ENCODE measurements around the gene JUND. TPM values are rescaled to one million over a fixed set of nuclear protein-coding genes. Genes with fewer than 3 reads are reported as not detected.

The JUND gene
- polyA plus RNA-seq, 3 donors = 22.5 to 1,792 (median 86.9) TPM

DNA sequence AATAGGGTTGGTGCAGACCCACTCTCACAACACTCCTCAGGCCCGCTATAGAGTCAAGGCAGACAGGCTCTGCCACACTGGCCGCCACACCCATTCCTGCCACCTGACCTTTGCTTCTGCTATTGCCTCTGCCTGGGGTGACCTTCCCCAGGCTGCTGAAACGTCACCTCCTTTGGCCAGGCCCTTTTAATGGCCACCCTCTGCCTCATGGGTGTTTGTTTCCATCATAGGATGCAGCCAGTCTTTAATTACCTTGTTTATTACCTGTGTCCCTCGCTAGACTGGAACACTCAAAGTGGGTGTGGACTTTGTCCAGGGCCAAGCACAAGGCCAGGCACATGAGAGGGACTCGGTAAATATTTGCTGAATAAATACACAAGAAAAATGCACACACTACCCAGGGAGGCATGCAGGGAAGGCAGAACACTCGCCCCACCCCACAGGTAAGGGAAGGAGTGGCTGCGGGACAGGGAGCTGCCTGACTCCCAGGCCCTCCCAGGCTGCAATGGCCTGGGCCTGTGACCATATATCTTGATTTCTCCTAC, 38.2 kb upstream of the JUND start:
- Mint-ChIP-seq H3K9me3 (no peaks in the 10 kb centered on the region), H3K27ac (peak overlapping the region; percentile 89 to 95 (median 92)), H3K4me3 (peak overlapping the region; percentile 38 to 59), H3K4me1 (peaks cover 68% of the 10 kb centered on the region), H3K36me3 (peaks cover 4 to 13% of the 10 kb centered on the region in 2 donors), H3K27me3 (ENCODE audit: low read depth in 3 of 3) (no peaks in the 10 kb centered on the region)
- peak overlapping the region; percentile 88 to 89 for H3K27ac ChIP-seq (ENCODE audit: low read depth in 1 of 2, low read length in 2 of 2)
- peak; percentile 72 to 75 (median 73) for DNase-seq
- peaks cover 67 to 73% of the 10 kb centered on the region in 2 donors for H3K4me1 ChIP-seq (ENCODE audit: control insufficient read depth in 1 of 2, insufficient read depth in 2 of 2, low read length in 2 of 2)
- H4K20me1 ChIP-seq (ENCODE audit: insufficient read depth, low read length) = no peaks in the 10 kb centered on the region
- WGBS (ENCODE audit: insufficient coverage) = 48% methylated on average over 4 of the region's 7 CpGs
- peak overlapping the region; percentile 5 for H3K9ac ChIP-seq (ENCODE audit: insufficient read depth, low read length, poor library complexity, severe bottlenecking)
- H3K79me2 ChIP-seq (ENCODE audit: insufficient read depth, low read length) = peaks cover 73% of the 10 kb centered on the region
- intact Hi-C loops (cut with micrococcal nuclease) = loop anchor here (2.0 to 5.0 kb wide), 3 partner anchors 13 to 127 kb away; partner anchors contain the start of gene MPV17L2 (in 1 of the 2)
- peaks cover 0 to under 1% of the 10 kb centered on the region in 2 donors for H3K36me3 ChIP-seq (replicated peaks in 1 of 2; ENCODE audit: control insufficient read depth in 1 of 2, insufficient read depth in 2 of 2, low read length in 2 of 2)
- no peaks in the 10 kb centered on the region for H3K9me3 ChIP-seq (replicated peaks in 1 of 2; ENCODE audit: control insufficient read depth in 1 of 2, insufficient read depth in 1 of 2, low read length in 2 of 2)
- no peak overlapping the region for H3K4me3 ChIP-seq (replicated peaks in 1 of 3; ENCODE audit: low read depth in 2 of 3, low read length in 3 of 3)
- H3K4me2 ChIP-seq (replicated peaks; ENCODE audit: extremely low read depth, low read length, poor library complexity, severe bottlenecking) = peak overlapping the region; percentile 25
- no peak overlapping the region for H2AFZ ChIP-seq (ENCODE audit: insufficient read depth, low read depth, low read length, poor library complexity, severe bottlenecking)
- H3K27me3 ChIP-seq (ENCODE audit: control insufficient read depth in 2 of 2, insufficient read depth in 2 of 2, low read length in 2 of 2) = no peaks in the 10 kb centered on the region
- TF ChIP-seq, protein P1, sequence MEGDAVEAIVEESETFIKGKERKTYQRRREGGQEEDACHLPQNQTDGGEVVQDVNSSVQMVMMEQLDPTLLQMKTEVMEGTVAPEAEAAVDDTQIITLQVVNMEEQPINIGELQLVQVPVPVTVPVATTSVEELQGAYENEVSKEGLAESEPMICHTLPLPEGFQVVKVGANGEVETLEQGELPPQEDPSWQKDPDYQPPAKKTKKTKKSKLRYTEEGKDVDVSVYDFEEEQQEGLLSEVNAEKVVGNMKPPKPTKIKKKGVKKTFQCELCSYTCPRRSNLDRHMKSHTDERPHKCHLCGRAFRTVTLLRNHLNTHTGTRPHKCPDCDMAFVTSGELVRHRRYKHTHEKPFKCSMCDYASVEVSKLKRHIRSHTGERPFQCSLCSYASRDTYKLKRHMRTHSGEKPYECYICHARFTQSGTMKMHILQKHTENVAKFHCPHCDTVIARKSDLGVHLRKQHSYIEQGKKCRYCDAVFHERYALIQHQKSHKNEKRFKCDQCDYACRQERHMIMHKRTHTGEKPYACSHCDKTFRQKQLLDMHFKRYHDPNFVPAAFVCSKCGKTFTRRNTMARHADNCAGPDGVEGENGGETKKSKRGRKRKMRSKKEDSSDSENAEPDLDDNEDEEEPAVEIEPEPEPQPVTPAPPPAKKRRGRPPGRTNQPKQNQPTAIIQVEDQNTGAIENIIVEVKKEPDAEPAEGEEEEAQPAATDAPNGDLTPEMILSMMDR (IDR thresholded peaks at IDR 0.05) = no peak

DNA sequence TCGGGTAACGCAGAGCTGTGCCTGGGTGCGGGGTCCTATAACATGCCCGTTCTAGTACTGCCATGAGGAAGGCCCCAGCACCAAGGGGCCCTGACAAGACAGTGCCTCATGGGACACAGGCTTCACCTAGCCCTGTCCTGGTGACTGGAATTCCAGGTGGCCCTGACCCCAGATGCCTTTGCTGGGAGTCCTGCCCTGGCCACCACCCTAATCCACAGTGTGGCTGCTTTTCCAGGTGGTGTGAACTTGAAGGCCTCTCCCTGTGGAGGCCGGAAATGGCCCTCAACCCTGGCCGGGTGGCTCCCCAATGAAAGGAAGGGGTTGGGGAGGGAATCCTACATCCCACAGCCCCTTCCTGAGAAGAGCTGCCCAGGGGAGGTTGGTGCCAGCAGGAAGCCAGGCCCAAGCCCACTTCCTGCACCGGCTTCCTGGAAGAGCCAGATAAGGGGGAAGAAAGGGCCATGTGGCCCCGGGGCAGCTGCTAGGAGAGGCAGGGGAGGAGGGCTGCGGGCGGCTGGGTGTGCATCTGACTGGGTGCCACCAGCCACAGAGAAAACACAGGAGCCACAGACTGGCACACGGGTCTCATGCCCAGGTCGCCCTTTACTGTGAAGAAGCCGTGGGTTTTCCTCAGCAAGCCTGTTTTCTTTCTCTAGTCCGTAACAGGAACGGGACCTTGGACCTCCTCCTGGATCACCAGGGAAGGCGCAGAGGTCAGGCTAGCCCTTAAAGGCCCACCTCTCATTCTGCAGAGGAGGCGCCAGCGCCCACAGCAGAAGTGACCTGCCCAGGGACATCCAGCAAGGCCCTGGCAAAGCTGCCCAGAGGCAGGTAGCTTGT, 36.8 kb upstream of the JUND start:
- Mint-ChIP-seq H3K4me1 (peaks cover 59% of the 10 kb centered on the region), H3K36me3 (peaks cover 14 to 28% of the 10 kb centered on the region in 2 donors), H3K9me3 (no peaks in the 10 kb centered on the region), H3K27me3 (ENCODE audit: low read depth in 3 of 3) (no peaks in the 10 kb centered on the region), H3K4me3 (peak overlapping the region; percentile 16 to 77), H3K27ac (peak overlapping the region; percentile 89 to 95 (median 92))
- Histone ChIP-seq H3K4me2 (replicated peaks; ENCODE audit: extremely low read depth, low read length, poor library complexity, severe bottlenecking) (peak overlapping the region; percentile 46), H3K9ac (ENCODE audit: insufficient read depth, low read length, poor library complexity, severe bottlenecking) (peak overlapping the region; percentile 60), H3K27me3 (ENCODE audit: control insufficient read depth in 2 of 2, insufficient read depth in 2 of 2, low read length in 2 of 2) (no peaks in the 10 kb centered on the region), H4K20me1 (ENCODE audit: insufficient read depth, low read length) (no peaks in the 10 kb centered on the region), H3K4me3 (replicated peaks in 1 of 3; ENCODE audit: low read depth in 2 of 3, low read length in 3 of 3) (peak overlapping the region in 1 of 3 experiments; percentile 48), H3K27ac (ENCODE audit: low read depth in 1 of 2, low read length in 2 of 2) (peak overlapping the region; percentile 78 to 88), H3K79me2 (ENCODE audit: insufficient read depth, low read length) (peaks cover 86% of the 10 kb centered on the region), H3K9me3 (replicated peaks in 1 of 2; ENCODE audit: control insufficient read depth in 1 of 2, insufficient read depth in 1 of 2, low read length in 2 of 2) (no peaks in the 10 kb centered on the region), H3K4me1 (ENCODE audit: control insufficient read depth in 1 of 2, insufficient read depth in 2 of 2, low read length in 2 of 2) (peaks cover 58 to 63% of the 10 kb centered on the region in 2 donors), H3K36me3 (replicated peaks in 1 of 2; ENCODE audit: control insufficient read depth in 1 of 2, insufficient read depth in 2 of 2, low read length in 2 of 2) (peaks cover 9 to 15% of the 10 kb centered on the region in 2 donors), H2AFZ (ENCODE audit: insufficient read depth, low read depth, low read length, poor library complexity, severe bottlenecking) (peak overlapping the region; percentile 75)
- TF ChIP-seq, protein P1 (IDR thresholded peaks at IDR 0.05) = no peak
- 12% methylated on average over 16 of the region's 18 CpGs for WGBS (ENCODE audit: insufficient coverage)
- intact Hi-C loops (cut with micrococcal nuclease) = loop anchor here in 1 of 2 donors (2.0 kb wide), 1 partner anchor 13 kb away; no protein-coding TSS in a partner anchor
- DNase-seq = peak in 2 of 3 donors; percentile 41 to 60
